K562 (cell line): ENCODE data around the gene CCSER1. TPM values are rescaled to one million over a fixed set of nuclear protein-coding genes. Genes with fewer than 3 reads are reported as not detected.

ENCODE experiments used
- ATAC-seq: fragments of 200-7000 bp; cut with Tn5 transposase; 3 replicates; pipeline ENCODE4 v1.9.1; 2020; ENCODE audit warnings: moderate library complexity
- BruUV-seq: library from RNA; stranded (reverse); fragments of 400-500 nt; replicated peaks from 2 replicates; lab custom pipeline; 2021; lab: Mats Ljungman, UMichigan
- CTCF ChIA-PET: fragments of 300-600 bp; formaldehyde crosslinking; extraction: SDS; loops from one replicate; lab custom pipeline; 2021; ENCODE audit warnings: low intra/inter-chr PET ratio; lab: Yijun Ruan, JAX
- POLR2A ChIA-PET: fragments of 300-600, 350-650 bp; sonication (Branson Sonifier 250); formaldehyde crosslinking; extraction: SDS; loops from one replicate; lab custom pipeline; 2021; ENCODE audit warnings: antibody characterized with exemption, inconsistent platforms; lab: Yijun Ruan, JAX
- DNase-seq, 4 experiments: peaks; one replicate each; pipeline versions ENCODE4 v3.0.0 to v3.0.0-alpha.2; 2011 to 2018; ENCODE audit warnings: low spot score in 3 of 4, mixed read lengths in 3 of 4; ENCODE audit errors: extremely low read depth in 1 of 4
- FAIRE-seq: peaks from 2 replicates; lab custom pipeline; 2011; peaks lifted over from hg19 to GRCh38; lab: Jason Lieb, UNC
- H2AFZ ChIP-seq: 2 replicates; pipeline ENCODE4 v1.6.0; 2011; ENCODE audit warnings: low read depth, low read length, control low read depth, inconsistent platforms
- H3K27ac ChIP-seq: fragments of 200-600 bp; 3 replicates; pipeline ENCODE4 v1.8.0; 2011; ENCODE audit warnings: low read depth, mild to moderate bottlenecking, control low read depth, inconsistent platforms, low read length, moderate library complexity, mixed read lengths; ENCODE audit errors: extremely low read depth
- H3K27me3 ChIP-seq, 2 experiments: fragments of 300-600 bp in 1 of 2; 2 replicates in 1 of 2; 3 replicates in 1 of 2; pipeline versions ENCODE4 v1.6.0 to v1.8.0; 2011; ENCODE audit warnings: inconsistent platforms in 2 of 2, low read length in 2 of 2, mild to moderate bottlenecking in 1 of 2, mixed read lengths in 1 of 2, moderate library complexity in 1 of 2; ENCODE audit not compliant: control insufficient read depth in 2 of 2, insufficient read depth in 2 of 2
- H3K36me3 ChIP-seq: fragments of 300-600 bp; 3 replicates; pipeline ENCODE4 v1.8.0; 2011; ENCODE audit warnings: mild to moderate bottlenecking, low read length, inconsistent platforms; ENCODE audit not compliant: control insufficient read depth, insufficient read depth
- H3K4me1 ChIP-seq, 2 experiments: fragments of 200-600 bp in 1 of 2; replicated peaks in 1 of 2; 2 replicates in 1 of 2; 3 replicates in 1 of 2; pipeline versions ENCODE4 v1.5.1 to v1.8.0; 2011; ENCODE audit warnings: inconsistent platforms in 2 of 2, low read length in 2 of 2, mild to moderate bottlenecking in 1 of 2, mixed read lengths in 1 of 2, moderate library complexity in 1 of 2; ENCODE audit not compliant: control insufficient read depth in 2 of 2, insufficient read depth in 2 of 2
- H3K4me2 ChIP-seq: 2 replicates; pipeline ENCODE4 v1.6.1; 2011; ENCODE audit warnings: low read length, control low read depth, inconsistent platforms, mixed read lengths; ENCODE audit not compliant: insufficient read depth
- H3K4me3 ChIP-seq: fragments of 200-600 bp; sonication (generic), shearing (Covaris generic); 2 replicates; pipeline ENCODE4 v1.5.1; 2016; ENCODE audit warnings: control low read depth, inconsistent platforms
- H3K79me2 ChIP-seq: fragments of 200-600 bp; 3 replicates; pipeline ENCODE4 v1.8.0; 2011; ENCODE audit warnings: low read length, inconsistent platforms; ENCODE audit not compliant: control insufficient read depth, insufficient read depth
- H3K9ac ChIP-seq, 2 experiments: 2 replicates each; pipeline versions ENCODE4 v1.6.0 to v1.6.1; 2011; ENCODE audit warnings: low read depth in 2 of 2, low read length in 2 of 2, control low read depth in 1 of 2, inconsistent platforms in 1 of 2, mild to moderate bottlenecking in 1 of 2, mixed read lengths in 1 of 2; ENCODE audit not compliant: insufficient read depth in 1 of 2
- H3K9me1 ChIP-seq: one replicate; pipeline ENCODE4 v1.6.0; 2011; ENCODE audit warnings: inconsistent platforms, mild to moderate bottlenecking, low read length, moderate library complexity; ENCODE audit not compliant: control insufficient read depth, insufficient read depth
- H3K9me3 ChIP-seq: replicated peaks from 2 replicates; pipeline ENCODE4 v1.5.1; 2011; ENCODE audit warnings: low read depth, low read length, inconsistent platforms; ENCODE audit not compliant: control insufficient read depth, insufficient read depth
- H4K20me1 ChIP-seq: replicated peaks from 2 replicates; pipeline ENCODE4 v1.6.1; 2011; ENCODE audit warnings: low read length, inconsistent platforms, mixed read lengths; ENCODE audit not compliant: control insufficient read depth, insufficient read depth
- ARHGAP35 ChIP-seq: fragments of 450-650 bp; IDR thresholded peaks from 2 replicates; pipeline ENCODE4 v1.6.1; 2018; ENCODE audit not compliant: partially characterized antibody
- ARID2 ChIP-seq: fragments of 450-650 bp; IDR thresholded peaks from 2 replicates; pipeline ENCODE4 v1.6.1; 2017; ENCODE audit warnings: antibody characterized with exemption, mild to moderate bottlenecking
- CBFA2T3 ChIP-seq: fragments of 450-650 bp; IDR thresholded peaks from 2 replicates; pipeline ENCODE4 v1.6.1; 2017
- FOXP1 ChIP-seq: sonication (generic); formaldehyde crosslinking; IDR thresholded peaks from 2 replicates; pipeline ENCODE4 v1.8.0; 2022; ENCODE audit warnings: mild to moderate bottlenecking, missing genetic modification reagents
- GTF2A2 ChIP-seq: IDR thresholded peaks from 2 replicates; pipeline ENCODE4 v1.6.1; 2016; ENCODE audit warnings: mild to moderate bottlenecking, missing genetic modification characterization, missing compliant biosample characterization
- HIVEP1 ChIP-seq: fragments of 250-450 bp; sonication (Bioruptor Pico); IDR thresholded peaks from 2 replicates; pipeline ENCODE4 v1.4.0; 2020; ENCODE audit warnings: mild to moderate bottlenecking
- JUNB ChIP-seq: fragments of 450-650 bp; formaldehyde crosslinking; conservative IDR thresholded peaks from 2 replicates; pipeline ENCODE4 v1.4.0; 2020; ENCODE audit warnings: mild to moderate bottlenecking
- KLF6 ChIP-seq: fragments of 250-450 bp; sonication (Bioruptor Pico); IDR thresholded peaks from 2 replicates; pipeline ENCODE4 v1.4.0; 2020; ENCODE audit warnings: mild to moderate bottlenecking, moderate library complexity, borderline replicate concordance
- RBM15 ChIP-seq: fragments of 200-400 bp; formaldehyde crosslinking; IDR thresholded peaks from 2 replicates; pipeline ENCODE4 v1.6.1; 2018; ENCODE audit warnings: mild to moderate bottlenecking, low read length, moderate library complexity; ENCODE audit not compliant: insufficient read depth
- SIX5 ChIP-seq, 2 experiments: IDR thresholded peaks; 2 replicates each; pipeline ENCODE4 v1.6.1; 2011; ENCODE audit warnings: low read length in 2 of 2, borderline replicate concordance in 1 of 2, low read depth in 1 of 2, mild to moderate bottlenecking in 1 of 2, moderate library complexity in 1 of 2; ENCODE audit not compliant: insufficient read depth in 1 of 2
- SMARCB1 ChIP-seq: IDR thresholded peaks from 2 replicates; pipeline ENCODE4 v1.6.1; 2011; ENCODE audit warnings: improper control_type of control experiment, low read depth; ENCODE audit not compliant: insufficient read length
- SRSF1 ChIP-seq: fragments of 200-400 bp; formaldehyde crosslinking; IDR thresholded peaks from 2 replicates; pipeline ENCODE4 v1.6.1; 2017; ENCODE audit warnings: mild to moderate bottlenecking, low read depth, low read length, moderate library complexity
- ZNF57 ChIP-seq: fragments of 450-650 bp; formaldehyde crosslinking; IDR thresholded peaks from 2 replicates; pipeline ENCODE4 v1.4.0; 2020; ENCODE audit warnings: mild to moderate bottlenecking, moderate library complexity
- ZNF668 ChIP-seq: fragments of 250-450 bp; sonication (Bioruptor Pico); IDR thresholded peaks from 2 replicates; pipeline ENCODE4 v1.8.0; 2022; ENCODE audit warnings: mild to moderate bottlenecking, inconsistent platforms
- ZNF79 ChIP-seq: fragments of 250-450 bp; sonication (Bioruptor Pico); IDR thresholded peaks from 2 replicates; pipeline ENCODE4 v1.4.0; 2020; ENCODE audit warnings: low read depth, mild to moderate bottlenecking, moderate library complexity
- WGBS: fragments of 100-300 bp; shearing (Covaris generic); methylation state at CpG from one replicate; pipeline ENCODE4 v1.1.6; 2016; ENCODE audit warnings: low coverage, mixed read lengths; ENCODE audit not compliant: insufficient coverage; ENCODE audit errors: missing lambda C conversion rate; 5-methylcytosine and 5-hydroxymethylcytosine counted together
- in situ Hi-C: fragments of 300-500 bp; cut with MboI; formaldehyde crosslinking; loops from 4 replicates; pipeline ENCODE4 v1.15.0; 2018; ENCODE audit warnings: inconsistent platforms, mixed read lengths
- intact Hi-C: fragments of 100-400 bp; cut with micrococcal nuclease; formaldehyde crosslinking; loops from 2 replicates; pipeline ENCODE4 v1.14.2; 2022
- polyA plus RNA-seq, 8 experiments: library from polyadenylated mRNA; depleted of rRNA in 4 of 8; stranded (reverse) in 5 of 8; unstranded in 3 of 8; fragments of >200 nt; fragmentation: Nextera tagmentation in 2 of 8; fragmentation: Illumina TruSeq in 1 of 8; extraction: Ambion mirVana in 2 of 8; extraction: Trizol in 1 of 8; gene quantifications; 2 replicates each; pipeline versions ENCODE4 v1.2.1 to v1.2.3, GENCODE V29; 2011 to 2014; ENCODE audit warnings: inconsistent platforms in 1 of 8, missing spikeins in 1 of 8
- total RNA-seq, 7 experiments: library from RNA; depleted of rRNA in 6 of 7; stranded (reverse); fragments of >200 nt in 6 of 7; fragmentation: Illumina TruSeq in 2 of 7; extraction: Trizol in 2 of 7; gene quantifications; 2 replicates each; pipeline versions ENCODE4 v1.2.1 to v1.2.3, GENCODE V29; 2011 to 2021; ENCODE audit warnings: low replicate concordance in 1 of 7
- TF ChIP-seq, protein P1 (sequence below): fragments of 250-450 bp; sonication (Bioruptor Pico); IDR thresholded peaks from 2 replicates; pipeline ENCODE4 v1.5.0; 2021; ENCODE audit warnings: mild to moderate bottlenecking, moderate library complexity

CCSER1 gene
- total and polyA plus RNA-seq, 9 of the 15 experiments (the other 6 are each of a cell fraction or from before 2014, with no cell fraction given): not detected

DNA sequence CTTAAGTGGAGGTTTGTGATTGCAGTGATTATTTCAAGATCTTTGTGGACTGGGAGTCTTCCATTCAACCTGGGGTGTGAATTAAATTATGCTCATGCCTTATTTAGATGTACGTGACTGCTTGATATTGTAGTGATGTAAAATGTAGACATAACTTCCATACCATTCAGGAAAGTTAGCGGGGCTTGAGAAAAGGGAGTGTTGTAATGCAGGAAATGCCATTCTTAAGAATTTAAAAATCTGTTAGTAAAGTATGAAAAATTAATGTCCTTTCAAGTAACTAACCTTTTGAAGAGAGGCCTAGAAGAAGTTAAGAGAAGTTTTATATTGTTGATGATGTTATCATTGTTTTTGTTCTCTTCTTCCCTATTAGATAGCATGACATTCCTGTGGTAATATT is 318.2 kb downstream of the CCSER1 start:
- no peak overlapping the region for H3K9ac ChIP-seq
- DNase-seq (no peak), ATAC-seq (no peak), FAIRE-seq (no peak)
- POLR2A ChIA-PET: no interaction called here
- no peaks in the 10 kb centered on the region for H3K79me2 ChIP-seq
- in situ Hi-C loops: no loop called here
- 0% methylated on average over 2 of the region's 2 CpGs for WGBS
- no peak overlapping the region for H3K4me3 ChIP-seq
- CTCF ChIA-PET: no interaction called here
- BruUV-seq: no TSS peak
- H2AFZ ChIP-seq: no peak overlapping the region
- no peaks in the 10 kb centered on the region for H3K4me1 ChIP-seq
- H3K9me1 ChIP-seq: no peaks in the 10 kb centered on the region
- H3K27ac ChIP-seq: no peak overlapping the region
- intact Hi-C loops: no loop called here
- no peak overlapping the region for H3K4me2 ChIP-seq
- no peaks in the 10 kb centered on the region for H3K36me3 ChIP-seq
- TF ChIP-seq SIX5 (IDR thresholded peaks at IDR 0.05; ENCODE audit: borderline replicate concordance in 1 of 2, insufficient read depth in 1 of 2, low read depth in 1 of 2, low read length in 2 of 2): no peak
- TF ChIP-seq KLF6 (CRISPR knock-in tag): no peak
- no peak for TF ChIP-seq FOXP1
- TF ChIP-seq ZNF79 (CRISPR knock-in tag): no peak
- TF ChIP-seq HIVEP1 (CRISPR knock-in tag): no peak
- no peak for TF ChIP-seq RBM15
- TF ChIP-seq ZNF57 (CRISPR knock-in tag): no peak
- no peaks in the 10 kb centered on the region for H3K27me3 ChIP-seq
- H3K9me3 ChIP-seq: no peaks in the 10 kb centered on the region
- no peaks in the 10 kb centered on the region for H4K20me1 ChIP-seq

DNA sequence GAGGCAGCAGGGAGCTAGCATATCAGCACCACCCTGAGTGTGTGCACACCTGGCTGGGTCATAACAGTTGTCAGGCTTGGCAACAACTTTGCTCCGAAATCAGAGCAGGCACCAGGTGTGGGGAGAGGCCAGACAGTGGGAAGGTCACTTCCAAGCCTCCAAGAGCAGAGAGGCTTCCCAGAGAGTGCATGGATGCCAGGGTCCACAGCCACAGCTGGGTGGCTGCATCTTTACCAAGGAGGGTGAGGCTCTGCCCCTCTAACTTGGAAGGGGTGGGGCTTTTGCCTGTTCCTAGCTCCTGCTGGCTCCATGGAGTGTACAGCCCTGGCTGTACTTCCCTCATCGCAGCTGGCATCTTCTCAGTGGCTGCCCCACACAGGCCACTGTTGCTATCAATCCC is 322.4 kb downstream of the CCSER1 start:
- ChIA-PET POLR2A (no interaction called here), CTCF (no interaction called here)
- Histone ChIP-seq H3K79me2 (no peaks in the 10 kb centered on the region), H4K20me1 (no peaks in the 10 kb centered on the region), H3K9ac (no peak overlapping the region), H3K4me3 (no peak overlapping the region), H3K4me2 (no peak overlapping the region), H3K36me3 (no peaks in the 10 kb centered on the region), H3K27me3 (no peaks in the 10 kb centered on the region), H3K9me1 (no peaks in the 10 kb centered on the region), H3K27ac (no peak overlapping the region), H3K9me3 (no peaks in the 10 kb centered on the region), H3K4me1 (no peaks in the 10 kb centered on the region), H2AFZ (no peak overlapping the region)
- no TSS peak for BruUV-seq
- DNase-seq (no peak), FAIRE-seq (no peak), ATAC-seq (no peak)
- intact Hi-C loops: no loop called here
- in situ Hi-C loops: no loop called here
- WGBS: 0% methylated on average over 2 of the region's 2 CpGs
- TF ChIP-seq, protein P1, sequence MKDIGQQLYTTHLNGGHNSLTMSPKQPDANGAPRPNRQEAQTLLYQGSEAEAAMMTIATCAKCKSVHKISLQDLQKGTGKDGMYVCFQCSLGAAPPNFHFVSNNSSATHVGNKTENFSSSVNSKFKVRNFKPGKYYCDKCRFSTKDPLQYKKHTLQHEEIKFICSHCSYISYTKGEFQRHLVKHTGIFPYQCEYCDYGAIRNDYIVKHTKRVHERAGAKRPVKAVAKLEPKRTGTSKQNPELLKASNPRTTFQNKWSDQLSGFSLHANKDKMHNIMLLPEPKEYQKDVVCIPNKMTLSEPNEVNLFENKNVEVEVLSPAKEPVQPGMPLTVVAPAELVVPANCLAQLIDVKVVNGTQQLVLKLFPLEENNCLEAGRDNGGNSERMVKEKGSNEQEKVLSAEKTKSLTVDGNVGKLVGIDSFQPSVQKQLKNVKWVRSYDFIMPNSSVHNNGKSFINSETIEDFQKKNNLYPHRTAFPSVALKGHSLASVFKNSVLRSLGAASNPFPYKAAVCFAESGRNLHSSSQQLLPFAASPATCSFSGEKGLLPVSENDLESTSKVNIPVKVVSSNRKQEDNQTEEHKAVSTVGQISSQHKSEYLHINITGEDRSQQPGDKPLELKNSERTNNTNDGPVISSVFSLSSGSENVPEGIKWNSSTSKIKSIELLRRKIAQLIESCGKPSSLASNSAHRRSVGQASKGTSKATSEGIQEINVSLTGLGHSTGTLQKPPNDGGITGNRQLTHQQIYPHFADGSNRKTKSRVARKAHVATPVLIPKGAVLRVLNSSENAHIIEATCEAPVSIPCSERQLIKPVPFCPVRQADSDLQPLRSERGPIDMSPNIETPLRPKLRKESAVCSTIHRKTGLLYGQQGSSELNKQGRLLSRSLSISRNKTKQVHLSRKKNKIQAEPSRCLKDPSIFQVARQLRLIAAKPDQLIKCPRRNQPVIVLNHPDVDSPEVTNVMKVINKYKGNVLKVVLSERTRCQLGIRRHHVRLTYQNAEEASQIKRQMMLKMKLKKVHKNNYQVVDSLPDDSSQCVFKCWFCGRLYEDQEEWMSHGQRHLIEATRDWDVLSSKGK (CRISPR knock-in tag): no peak
- TF ChIP-seq CBFA2T3 (no peak), GTF2A2 (no peak), SRSF1 (no peak), SMARCB1 (no peak), ARHGAP35 (no peak), JUNB (CRISPR knock-in tag) (no peak), ARID2 (no peak), ZNF668 (CRISPR knock-in tag) (no peak)
